ENCODE measurements around the gene ATP6AP2. TPM values are rescaled to one million over a fixed set of nuclear protein-coding genes. Genes with fewer than 3 reads are reported as not detected.

The ATP6AP2 gene
- total and polyA plus RNA-seq, 9 donors = 63.2 to 184 (median 85.2) TPM

GRCh38 chrX:40644821-40645358 lies 64.1 kb downstream of the ATP6AP2 start:
- intact Hi-C loops (cut with DNase I) = loop anchor here in 1 of 4 donors (5.0 kb wide), 1 partner anchor 98 kb away; no protein-coding TSS in a partner anchor
- DNase-seq = peak; percentile 43 to 66 (median 52)

GRCh38 chrX:40646489-40647306 lies 65.9 kb downstream of the ATP6AP2 start:
- no peak for TF ChIP-seq POLR2A (IDR thresholded peaks at IDR 0.05)
- TF ChIP-seq CTCF (IDR thresholded peaks at IDR 0.05) = no peak
- no peak for TF ChIP-seq EP300 (IDR thresholded peaks at IDR 0.05)
- DNase-seq = peak; percentile 34 to 66 (median 53)
- Histone ChIP-seq H3K9me3 (no peaks in the 10 kb centered on the region), H3K36me3 (no peaks in the 10 kb centered on the region), H3K4me1 (ENCODE audit: insufficient read depth) (peaks cover 6% of the 10 kb centered on the region), H3K27ac (peak overlapping the region in 1 of 2 donors; percentile 57), H3K4me3 (peak overlapping the region; percentile 89), H3K27me3 (no peaks in the 10 kb centered on the region)
- intact Hi-C loops (cut with DNase I) = no loop called here
- WGBS, 3 donors = 6 to 13% (median 11%) methylated on average over 33 of the region's 33 CpGs

More at GRCh38 chrX:40644821-40645358, 64.1 kb downstream of the ATP6AP2 start:
- H3K27ac ChIP-seq = peak overlapping the region in 1 of 2 donors; percentile 27
- WGBS, 3 donors = 28 to 42% (median 40%) methylated on average over 4 of the region's 4 CpGs
- no peaks in the 10 kb centered on the region for H3K27me3 ChIP-seq
- no peaks in the 10 kb centered on the region for H3K9me3 ChIP-seq
- peaks cover 6% of the 10 kb centered on the region for H3K4me1 ChIP-seq (ENCODE audit: insufficient read depth)
- no peak for TF ChIP-seq POLR2A (IDR thresholded peaks at IDR 0.05)
- no peak for TF ChIP-seq CTCF (IDR thresholded peaks at IDR 0.05)
- no peak for TF ChIP-seq EP300 (IDR thresholded peaks at IDR 0.05)
- H3K36me3 ChIP-seq = no peaks in the 10 kb centered on the region
- peak overlapping the region; percentile 29 for H3K4me3 ChIP-seq

GRCh38 chrX:40647307-40648197 lies 66.8 kb downstream of the ATP6AP2 start, which contains the start of gene CXorf38:
Gene CXorf38 (minus strand): TSS chrX:40647561. CDS start chrX:40647520, 41 bp downstream.
- intact Hi-C loops (cut with DNase I) = no loop called here
- no peaks in the 10 kb centered on the region for H3K27me3 ChIP-seq

More at GRCh38 chrX:40647307-40648197, 66.8 kb downstream of the ATP6AP2 start, which contains the start of gene CXorf38:
- no peaks in the 10 kb centered on the region for H3K36me3 ChIP-seq
- DNase-seq = peak; percentile 94 to 99 (median 97)
- H3K4me1 ChIP-seq (ENCODE audit: insufficient read depth) = peaks cover 6% of the 10 kb centered on the region
- H3K9me3 ChIP-seq = no peaks in the 10 kb centered on the region
- peak within 1 kb of the TSS; percentile 89 for H3K4me3 ChIP-seq
- WGBS, 3 donors = 2 to 4% (median 4%) methylated on average over 36 to 66 of the region's 66 CpGs
- peak; percentile 48 for TF ChIP-seq POLR2A (IDR thresholded peaks at IDR 0.05)
- no peak for TF ChIP-seq CTCF (IDR thresholded peaks at IDR 0.05)
- peak within 1 kb of the TSS in 1 of 2 donors; percentile 69 for H3K27ac ChIP-seq

Data from ovary (tissue), 9 donors.